ENCODE results near the gene P2RX3.
A peak's percentile ranks its signal among the peaks of the same experiment; 100 is the strongest.
"Not testable (repeated sequence)": the region's sequence is repeated elsewhere in the genome, so short reads cannot be mapped to it uniquely, and the experiment has no call there.

P2RX3 gene

GRCh38 chr11:57348052-57348451 lies 9.9 kb downstream of the P2RX3 start:
- no peak overlapping the region for H3K4me3 ChIP-seq (ENCODE audit: low read depth, low read length)

- H3K4me3 ChIP-seq (ENCODE audit: low read depth, low read length), result no peak overlapping the region
These were observed 10.6 kb downstream of the P2RX3 start for GRCh38 chr11:57348636-57349313.

- H3K4me3 ChIP-seq (ENCODE audit: low read depth, low read length), result peak overlapping the region; percentile 25
These were observed 11.5 kb downstream of the P2RX3 start for GRCh38 chr11:57349491-57350274.

GRCh38 chr11:57353036-57353435 lies 14.9 kb downstream of the P2RX3 start:
- no peak overlapping the region for H3K4me3 ChIP-seq (ENCODE audit: low read depth, low read length)

- H3K4me3 ChIP-seq (ENCODE audit: low read depth, low read length), result no peak overlapping the region
These were observed 15.3 kb downstream of the P2RX3 start for GRCh38 chr11:57353446-57353845.

- no peak overlapping the region for H3K4me3 ChIP-seq (ENCODE audit: low read depth, low read length)
These were observed 15.7 kb downstream of the P2RX3 start for GRCh38 chr11:57353852-57354251.

GRCh38 chr11:57354699-57355098 lies 16.5 kb downstream of the P2RX3 start:
- no peak overlapping the region for H3K4me3 ChIP-seq (ENCODE audit: low read depth, low read length)

GRCh38 chr11:57356268-57356667 lies 18.1 kb downstream of the P2RX3 start:
- H3K4me3 ChIP-seq (ENCODE audit: low read depth, low read length), result no peak overlapping the region

- H3K4me3 ChIP-seq (ENCODE audit: low read depth, low read length), result no peak overlapping the region
These were observed 19.2 kb downstream of the P2RX3 start for GRCh38 chr11:57357310-57357709.

GRCh38 chr11:57357856-57358255 lies 19.7 kb downstream of the P2RX3 start:
- no peak overlapping the region for H3K4me3 ChIP-seq (ENCODE audit: low read depth, low read length)

- no peak overlapping the region for H3K4me3 ChIP-seq (ENCODE audit: low read depth, low read length)
These were observed 20.4 kb downstream of the P2RX3 start for GRCh38 chr11:57358543-57358961.

- H3K4me3 ChIP-seq (ENCODE audit: low read depth, low read length), result no peak overlapping the region
These were observed 20.8 kb downstream of the P2RX3 start for GRCh38 chr11:57358991-57359390.

GRCh38 chr11:57359396-57359795 lies 21.2 kb downstream of the P2RX3 start:
- no peak overlapping the region for H3K4me3 ChIP-seq (ENCODE audit: low read depth, low read length)

GRCh38 chr11:57359896-57360690 lies 21.9 kb downstream of the P2RX3 start:
- H3K4me3 ChIP-seq (ENCODE audit: low read depth, low read length), result no peak overlapping the region

- H3K4me3 ChIP-seq (ENCODE audit: low read depth, low read length), result no peak overlapping the region
These were observed 22.8 kb downstream of the P2RX3 start for GRCh38 chr11:57360991-57361390.

GRCh38 chr11:57361420-57361819 lies 23.3 kb downstream of the P2RX3 start:
- H3K4me3 ChIP-seq (ENCODE audit: low read depth, low read length), result not testable (repeated sequence)

- H3K4me3 ChIP-seq (ENCODE audit: low read depth, low read length), result no peak overlapping the region
These were observed 23.8 kb downstream of the P2RX3 start for GRCh38 chr11:57361926-57362325.

GRCh38 chr11:57363131-57364080 lies 25.3 kb downstream of the P2RX3 start:
- no peak overlapping the region for H3K4me3 ChIP-seq (ENCODE audit: low read depth, low read length)

- H3K4me3 ChIP-seq (ENCODE audit: low read depth, low read length), result no peak overlapping the region
These were observed 26.9 kb downstream of the P2RX3 start for GRCh38 chr11:57364851-57365660.

Data from iPS-11a (cell line).